K562 (cell line): ENCODE results near the gene HSD17B8. TPM values are rescaled to one million over a fixed set of nuclear protein-coding genes. Genes with fewer than 3 reads are reported as not detected.

Source experiments
- ATAC-seq: fragments of 200-7000 bp; cut with Tn5 transposase; 3 replicates; pipeline ENCODE4 v1.9.1; 2020; ENCODE audit warnings: moderate library complexity
- BruUV-seq: library from RNA; stranded (reverse); fragments of 400-500 nt; replicated peaks from 2 replicates; lab custom pipeline; 2021; lab: Mats Ljungman, UMichigan
- CTCF ChIA-PET: fragments of 300-600 bp; formaldehyde crosslinking; extraction: SDS; loops from one replicate; lab custom pipeline; 2021; ENCODE audit warnings: low intra/inter-chr PET ratio; lab: Yijun Ruan, JAX
- POLR2A ChIA-PET: fragments of 300-600, 350-650 bp; sonication (Branson Sonifier 250); formaldehyde crosslinking; extraction: SDS; loops from one replicate; lab custom pipeline; 2021; ENCODE audit warnings: antibody characterized with exemption, inconsistent platforms; lab: Yijun Ruan, JAX
- DNase-seq, 4 experiments: peaks; one replicate each; pipeline versions ENCODE4 v3.0.0 to v3.0.0-alpha.2; 2011 to 2018; ENCODE audit warnings: low spot score in 3 of 4, mixed read lengths in 3 of 4; ENCODE audit errors: extremely low read depth in 1 of 4
- FAIRE-seq: peaks from 2 replicates; lab custom pipeline; 2011; peaks lifted over from hg19 to GRCh38; lab: Jason Lieb, UNC
- H2AFZ ChIP-seq: 2 replicates; pipeline ENCODE4 v1.6.0; 2011; ENCODE audit warnings: low read depth, low read length, control low read depth, inconsistent platforms
- H3K27ac ChIP-seq: fragments of 200-600 bp; 3 replicates; pipeline ENCODE4 v1.8.0; 2011; ENCODE audit warnings: low read depth, mild to moderate bottlenecking, control low read depth, inconsistent platforms, low read length, moderate library complexity, mixed read lengths; ENCODE audit errors: extremely low read depth
- H3K27me3 ChIP-seq, 2 experiments: fragments of 300-600 bp in 1 of 2; 2 replicates in 1 of 2; 3 replicates in 1 of 2; pipeline versions ENCODE4 v1.6.0 to v1.8.0; 2011; ENCODE audit warnings: inconsistent platforms in 2 of 2, low read length in 2 of 2, mild to moderate bottlenecking in 1 of 2, mixed read lengths in 1 of 2, moderate library complexity in 1 of 2; ENCODE audit not compliant: control insufficient read depth in 2 of 2, insufficient read depth in 2 of 2
- H3K36me3 ChIP-seq: fragments of 300-600 bp; 3 replicates; pipeline ENCODE4 v1.8.0; 2011; ENCODE audit warnings: mild to moderate bottlenecking, low read length, inconsistent platforms; ENCODE audit not compliant: control insufficient read depth, insufficient read depth
- H3K4me1 ChIP-seq, 2 experiments: fragments of 200-600 bp in 1 of 2; replicated peaks in 1 of 2; 2 replicates in 1 of 2; 3 replicates in 1 of 2; pipeline versions ENCODE4 v1.5.1 to v1.8.0; 2011; ENCODE audit warnings: inconsistent platforms in 2 of 2, low read length in 2 of 2, mild to moderate bottlenecking in 1 of 2, mixed read lengths in 1 of 2, moderate library complexity in 1 of 2; ENCODE audit not compliant: control insufficient read depth in 2 of 2, insufficient read depth in 2 of 2
- H3K4me2 ChIP-seq: 2 replicates; pipeline ENCODE4 v1.6.1; 2011; ENCODE audit warnings: low read length, control low read depth, inconsistent platforms, mixed read lengths; ENCODE audit not compliant: insufficient read depth
- H3K4me3 ChIP-seq: fragments of 200-600 bp; sonication (generic), shearing (Covaris generic); 2 replicates; pipeline ENCODE4 v1.5.1; 2016; ENCODE audit warnings: control low read depth, inconsistent platforms
- H3K79me2 ChIP-seq: fragments of 200-600 bp; 3 replicates; pipeline ENCODE4 v1.8.0; 2011; ENCODE audit warnings: low read length, inconsistent platforms; ENCODE audit not compliant: control insufficient read depth, insufficient read depth
- H3K9ac ChIP-seq, 2 experiments: 2 replicates each; pipeline versions ENCODE4 v1.6.0 to v1.6.1; 2011; ENCODE audit warnings: low read depth in 2 of 2, low read length in 2 of 2, control low read depth in 1 of 2, inconsistent platforms in 1 of 2, mild to moderate bottlenecking in 1 of 2, mixed read lengths in 1 of 2; ENCODE audit not compliant: insufficient read depth in 1 of 2
- H3K9me1 ChIP-seq: one replicate; pipeline ENCODE4 v1.6.0; 2011; ENCODE audit warnings: inconsistent platforms, mild to moderate bottlenecking, low read length, moderate library complexity; ENCODE audit not compliant: control insufficient read depth, insufficient read depth
- H3K9me3 ChIP-seq: replicated peaks from 2 replicates; pipeline ENCODE4 v1.5.1; 2011; ENCODE audit warnings: low read depth, low read length, inconsistent platforms; ENCODE audit not compliant: control insufficient read depth, insufficient read depth
- H4K20me1 ChIP-seq: replicated peaks from 2 replicates; pipeline ENCODE4 v1.6.1; 2011; ENCODE audit warnings: low read length, inconsistent platforms, mixed read lengths; ENCODE audit not compliant: control insufficient read depth, insufficient read depth
- BRCA1 ChIP-seq, 2 experiments: fragments of 450-650 bp in 1 of 2; sonication (generic) in 1 of 2; formaldehyde crosslinking in 1 of 2; IDR thresholded peaks; 2 replicates each; pipeline versions ENCODE4 v1.5.0 to v1.6.1; 2017 to 2020; ENCODE audit warnings: mild to moderate bottlenecking in 1 of 2, missing genetic modification reagents in 1 of 2
- JUN ChIP-seq, 2 experiments: sonication (generic) in 1 of 2; formaldehyde crosslinking in 1 of 2; IDR thresholded peaks; 2 replicates each; pipeline versions ENCODE4 v1.6.1 to v1.8.0; 2012 to 2022; ENCODE audit warnings: borderline replicate concordance in 2 of 2, mild to moderate bottlenecking in 2 of 2, improper control_type of control experiment in 1 of 2, low read depth in 1 of 2, low read length in 1 of 2, missing genetic modification reagents in 1 of 2
- KAT7 ChIP-seq: sonication (generic); formaldehyde crosslinking; IDR thresholded peaks from 2 replicates; pipeline ENCODE4 v1.8.0; 2022; ENCODE audit warnings: missing genetic modification reagents, mild to moderate bottlenecking, borderline replicate concordance
- MTA2 ChIP-seq: fragments of 450-650 bp; IDR thresholded peaks from 2 replicates; pipeline ENCODE4 v1.6.1; 2016; ENCODE audit warnings: low read depth
- MYNN ChIP-seq, 2 experiments: sonication (generic); formaldehyde crosslinking in 1 of 2; IDR thresholded peaks; 2 replicates each; pipeline versions ENCODE4 v1.5.0 to v1.6.1; 2016 to 2020; ENCODE audit warnings: antibody characterized with exemption in 1 of 2, missing genetic modification reagents in 1 of 2
- NFE2L1 ChIP-seq: fragments of 450-650 bp; IDR thresholded peaks from 2 replicates; pipeline ENCODE4 v1.6.1; 2016; ENCODE audit warnings: missing genetic modification characterization, low read depth, mild to moderate bottlenecking, missing compliant biosample characterization, moderate library complexity, borderline replicate concordance
- NFIC ChIP-seq: fragments of 450-650 bp; IDR thresholded peaks from 2 replicates; pipeline ENCODE4 v1.6.1; 2017; ENCODE audit warnings: mild to moderate bottlenecking, inconsistent platforms
- NUFIP1 ChIP-seq: fragments of 450-650 bp; IDR thresholded peaks from 2 replicates; pipeline ENCODE4 v1.6.1; 2018; ENCODE audit not compliant: partially characterized antibody
- PCBP1 ChIP-seq: fragments of 200-400 bp; formaldehyde crosslinking; IDR thresholded peaks from 2 replicates; pipeline ENCODE4 v1.6.1; 2018; ENCODE audit warnings: mild to moderate bottlenecking, low read depth, low read length; ENCODE audit not compliant: poor library complexity, severe bottlenecking
- RFX1 ChIP-seq: fragments of 450-650 bp; IDR thresholded peaks from 2 replicates; pipeline ENCODE4 v1.6.1; 2016; ENCODE audit warnings: mild to moderate bottlenecking, moderate library complexity
- XRCC5 ChIP-seq: fragments of 200-400 bp; formaldehyde crosslinking; IDR thresholded peaks from 2 replicates; pipeline ENCODE4 v1.6.1; 2017; ENCODE audit warnings: low read depth, mild to moderate bottlenecking, low read length
- ZFPM2 ChIP-seq: fragments of 250-450 bp; sonication (Bioruptor Pico); IDR thresholded peaks from 2 replicates; pipeline ENCODE4 v1.5.1; 2022; ENCODE audit warnings: mild to moderate bottlenecking
- ZSCAN29 ChIP-seq: fragments of 450-650 bp; IDR thresholded peaks from 2 replicates; pipeline ENCODE4 v1.6.1; 2017
- WGBS: fragments of 100-300 bp; shearing (Covaris generic); methylation state at CpG from one replicate; pipeline ENCODE4 v1.1.6; 2016; ENCODE audit warnings: low coverage, mixed read lengths; ENCODE audit not compliant: insufficient coverage; ENCODE audit errors: missing lambda C conversion rate; 5-methylcytosine and 5-hydroxymethylcytosine counted together
- in situ Hi-C: fragments of 300-500 bp; cut with MboI; formaldehyde crosslinking; loops from 4 replicates; pipeline ENCODE4 v1.15.0; 2018; ENCODE audit warnings: inconsistent platforms, mixed read lengths
- intact Hi-C: fragments of 100-400 bp; cut with micrococcal nuclease; formaldehyde crosslinking; loops from 2 replicates; pipeline ENCODE4 v1.14.2; 2022
- polyA plus RNA-seq, 8 experiments: library from polyadenylated mRNA; depleted of rRNA in 4 of 8; stranded (reverse) in 5 of 8; unstranded in 3 of 8; fragments of >200 nt; fragmentation: Nextera tagmentation in 2 of 8; fragmentation: Illumina TruSeq in 1 of 8; extraction: Ambion mirVana in 2 of 8; extraction: Trizol in 1 of 8; gene quantifications; 2 replicates each; pipeline versions ENCODE4 v1.2.1 to v1.2.3, GENCODE V29; 2011 to 2014; ENCODE audit warnings: inconsistent platforms in 1 of 8, missing spikeins in 1 of 8
- total RNA-seq, 7 experiments: library from RNA; depleted of rRNA in 6 of 7; stranded (reverse); fragments of >200 nt in 6 of 7; fragmentation: Illumina TruSeq in 2 of 7; extraction: Trizol in 2 of 7; gene quantifications; 2 replicates each; pipeline versions ENCODE4 v1.2.1 to v1.2.3, GENCODE V29; 2011 to 2021; ENCODE audit warnings: low replicate concordance in 1 of 7
- TF ChIP-seq, protein P1 (sequence below), 2 experiments: fragments of 450-650 bp in 1 of 2; sonication (generic) in 1 of 2; formaldehyde crosslinking in 1 of 2; IDR thresholded peaks in 1 of 2; conservative IDR thresholded peaks in 1 of 2; 2 replicates each; pipeline versions ENCODE4 v1.6.1 to v1.8.1; 2016 to 2023; ENCODE audit warnings: mild to moderate bottlenecking in 2 of 2, moderate library complexity in 2 of 2, inconsistent platforms in 1 of 2, missing genetic modification reagents in 1 of 2

HSD17B8 gene
- total and polyA plus RNA-seq, 9 of the 15 experiments (the other 6 are each of a cell fraction or from before 2014, with no cell fraction given), result 3.7 to 35.2 (median 14.2) TPM

DNA sequence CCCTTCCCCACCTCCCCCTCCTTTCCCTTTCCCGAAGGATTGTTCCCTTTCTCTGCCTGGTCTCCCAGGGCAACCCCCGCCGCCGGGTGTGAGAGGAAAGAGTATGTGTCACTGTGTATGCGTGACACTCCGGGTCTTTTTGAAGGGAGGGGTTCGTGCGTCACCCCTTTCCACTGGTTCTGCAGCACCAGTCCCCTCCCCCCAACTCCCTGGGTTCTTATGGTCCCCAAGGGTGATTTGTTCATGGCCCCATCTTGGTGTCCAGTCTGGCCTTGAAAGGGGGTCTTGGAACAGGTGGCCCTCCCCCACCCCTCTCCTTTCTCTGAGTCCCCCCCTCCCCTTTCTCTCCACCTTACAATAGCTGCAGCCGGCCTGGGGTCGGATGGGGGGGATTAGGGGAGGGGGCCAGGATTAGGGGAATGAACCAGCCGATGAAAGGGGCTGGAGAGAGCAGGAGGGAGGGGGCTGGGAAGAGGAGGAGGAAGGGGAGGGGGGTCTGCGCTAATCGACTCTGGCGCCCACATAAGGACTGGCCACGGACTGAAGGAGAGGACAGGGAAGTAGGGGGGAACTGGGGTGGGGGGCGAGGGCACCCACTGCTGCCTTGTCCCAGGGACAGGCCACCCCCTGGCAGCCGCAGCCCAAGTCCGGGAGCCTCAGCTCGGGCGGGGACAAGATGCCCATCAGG, 2.6 kb downstream of the HSD17B8 start:
- no peak for FAIRE-seq
- ATAC-seq, result no peak
- intact Hi-C loops, result no loop called here

DNA sequence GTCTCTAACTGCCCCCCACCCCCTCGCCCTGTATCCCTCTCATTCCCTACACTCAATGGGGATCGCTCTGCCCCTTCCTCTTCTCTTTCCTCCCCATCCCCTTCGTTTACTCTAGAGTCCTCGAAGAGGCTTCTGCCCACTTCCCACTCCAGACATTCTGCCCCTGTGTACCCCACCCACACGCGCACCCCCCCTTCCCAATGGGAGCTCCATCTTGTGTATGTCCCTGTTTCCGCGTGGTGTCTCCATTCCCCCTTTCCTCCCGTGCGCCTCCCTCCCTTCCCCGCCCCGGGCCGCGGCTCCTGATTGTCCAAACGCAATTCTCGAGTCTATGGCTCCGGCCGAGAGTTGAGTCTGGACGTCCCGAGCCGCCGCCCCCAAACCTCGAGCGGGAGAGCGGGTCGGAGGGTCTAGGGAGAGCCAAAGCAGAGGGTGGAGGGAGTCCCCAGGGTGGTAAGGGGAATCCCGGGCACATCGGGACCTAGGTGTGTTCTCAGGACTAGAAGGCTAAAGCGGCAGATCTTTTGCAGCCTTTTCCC, 3.2 kb downstream of the HSD17B8 start:
- intact Hi-C loops (no loop called here), in situ Hi-C loops (no loop called here)
- no peak for FAIRE-seq
- BruUV-seq, result no TSS peak
- peak overlapping the region; percentile 95 for H3K27ac ChIP-seq
- peak overlapping the region; percentile 90 for H3K4me3 ChIP-seq
- H2AFZ ChIP-seq, result peak overlapping the region; percentile 82
- peak overlapping the region; percentile 87 for H3K4me2 ChIP-seq
- CTCF ChIA-PET, result no interaction called here
- H3K9me1 ChIP-seq, result peaks cover 3% of the 10 kb centered on the region
- WGBS, result under 1% methylated on average over 19 of the region's 29 CpGs
- no peaks in the 10 kb centered on the region for H3K9me3 ChIP-seq
- no peaks in the 10 kb centered on the region for H3K27me3 ChIP-seq
- peaks cover 50% of the 10 kb centered on the region for H3K36me3 ChIP-seq
- POLR2A ChIA-PET, result interaction anchor here (0.6 to 1.8 kb wide), 10 partner anchors 8 to 236 kb away, joined by 3 to 8 read pairs (median 4); partner anchors contain the start of genes B3GALT4, RPS18 and VPS52
- H4K20me1 ChIP-seq, result peaks cover 6% of the 10 kb centered on the region; the same call in 1 of the 2 replicates
- ATAC-seq, result peak; percentile 34
- peak overlapping the region; percentile 96 for H3K9ac ChIP-seq
- peaks cover 33 to 61% of the 10 kb centered on the region in 2 experiments for H3K4me1 ChIP-seq
- peaks cover 44% of the 10 kb centered on the region for H3K79me2 ChIP-seq
- peak in 3 of 4 experiments; percentile 46 to 69 (median 62) for DNase-seq
- TF ChIP-seq KAT7 (CRISPR knock-in tag), result peak; percentile 85; the same call in 1 of the 2 replicates
- no peak for TF ChIP-seq ZFPM2 (CRISPR knock-in tag)
- TF ChIP-seq NFIC, result no peak
- no peak for TF ChIP-seq XRCC5
- no peak; the same call in 1 of the 2 replicates for TF ChIP-seq ZSCAN29
- TF ChIP-seq, protein P1, sequence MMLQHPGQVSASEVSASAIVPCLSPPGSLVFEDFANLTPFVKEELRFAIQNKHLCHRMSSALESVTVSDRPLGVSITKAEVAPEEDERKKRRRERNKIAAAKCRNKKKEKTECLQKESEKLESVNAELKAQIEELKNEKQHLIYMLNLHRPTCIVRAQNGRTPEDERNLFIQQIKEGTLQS (IDR thresholded peaks at IDR 0.05), result no peak
- TF ChIP-seq, protein P1 (CRISPR knock-in tag; conservative IDR thresholded peaks at IDR 0.05), result no peak
- no peak for TF ChIP-seq NFE2L1 (tag)
- no peak for TF ChIP-seq NUFIP1
- TF ChIP-seq MYNN (IDR thresholded peaks at IDR 0.05), result 0 out of 2 replicates have a peak, but pooled peaks have one; percentile 22
- no peak for TF ChIP-seq MYNN (CRISPR knock-in tag; IDR thresholded peaks at IDR 0.05)
- TF ChIP-seq MTA2, result 0 out of 2 replicates have a peak, but pooled peaks have one; percentile 17
- TF ChIP-seq JUN (IDR thresholded peaks at IDR 0.05; ENCODE audit: borderline replicate concordance, low read depth, low read length), result no peak
- TF ChIP-seq JUN (CRISPR knock-in tag; IDR thresholded peaks at IDR 0.05; ENCODE audit: borderline replicate concordance), result peak; percentile 11; the same call in 1 of the 2 replicates

More for the DNA sequence above, 2.6 kb downstream of the HSD17B8 start:
- CTCF ChIA-PET, result no interaction called here
- H3K27me3 ChIP-seq, result no peaks in the 10 kb centered on the region
- peak overlapping the region; percentile 87 for H3K4me2 ChIP-seq
- 65% methylated on average over 7 of the region's 20 CpGs for WGBS
- DNase-seq, result no peak
- no TSS peak for BruUV-seq
- H3K4me3 ChIP-seq, result peak overlapping the region; percentile 90
- 0 out of 2 replicates have a peak overlapping the region, but pooled peaks have one; percentile 13 for H2AFZ ChIP-seq
- H3K79me2 ChIP-seq, result peaks cover 50% of the 10 kb centered on the region
- H3K9me3 ChIP-seq, result no peaks in the 10 kb centered on the region
- H3K4me1 ChIP-seq, result peaks cover 39 to 65% of the 10 kb centered on the region in 2 experiments
- H4K20me1 ChIP-seq, result peaks cover 11% of the 10 kb centered on the region; the same call in 1 of the 2 replicates
- POLR2A ChIA-PET, result no interaction called here
- H3K9me1 ChIP-seq, result peaks cover 3% of the 10 kb centered on the region
- H3K36me3 ChIP-seq, result peaks cover 53% of the 10 kb centered on the region
- TF ChIP-seq PCBP1 (peak; percentile 47), BRCA1 (IDR thresholded peaks at IDR 0.05) (no peak), BRCA1 (CRISPR knock-in tag; IDR thresholded peaks at IDR 0.05) (no peak), RFX1 (peak; percentile 65; the same call in 1 of the 2 replicates)
- H3K27ac ChIP-seq, result peak overlapping the region; percentile 95
- in situ Hi-C loops, result no loop called here
- peak overlapping the region; percentile 96 for H3K9ac ChIP-seq
